Activated T-cell treated with anti-CD3 and anti-CD28 coated beads, Interleukin-2, amount 50 U/mL, for 24 hours (primary cell): ENCODE measurements around the gene TMEM247.

Source experiments
- DNase-seq: peaks from one replicate; pipeline ENCODE4 v3.0.0-alpha.2; 2020
- H3K27ac Mint-ChIP-seq: 2 replicates; pipeline ENCODE4 v1.8.0; 2020; ENCODE audit warnings: mild to moderate bottlenecking, mixed read lengths
- H3K27me3 Mint-ChIP-seq: 2 replicates; pipeline ENCODE4 v1.8.0; 2020; ENCODE audit warnings: mixed read lengths
- H3K36me3 Mint-ChIP-seq: 2 replicates; pipeline ENCODE4 v1.8.0; 2020; ENCODE audit warnings: low read depth, mixed read lengths
- H3K4me1 Mint-ChIP-seq: 2 replicates; pipeline ENCODE4 v1.8.0; 2020; ENCODE audit warnings: low read depth, mixed read lengths
- H3K4me3 Mint-ChIP-seq: 2 replicates; pipeline ENCODE4 v1.8.0; 2020; ENCODE audit warnings: mild to moderate bottlenecking, moderate library complexity, mixed read lengths
- H3K9me3 Mint-ChIP-seq: 2 replicates; pipeline ENCODE4 v1.8.0; 2020; ENCODE audit warnings: mixed read lengths

TMEM247 gene

DNA sequence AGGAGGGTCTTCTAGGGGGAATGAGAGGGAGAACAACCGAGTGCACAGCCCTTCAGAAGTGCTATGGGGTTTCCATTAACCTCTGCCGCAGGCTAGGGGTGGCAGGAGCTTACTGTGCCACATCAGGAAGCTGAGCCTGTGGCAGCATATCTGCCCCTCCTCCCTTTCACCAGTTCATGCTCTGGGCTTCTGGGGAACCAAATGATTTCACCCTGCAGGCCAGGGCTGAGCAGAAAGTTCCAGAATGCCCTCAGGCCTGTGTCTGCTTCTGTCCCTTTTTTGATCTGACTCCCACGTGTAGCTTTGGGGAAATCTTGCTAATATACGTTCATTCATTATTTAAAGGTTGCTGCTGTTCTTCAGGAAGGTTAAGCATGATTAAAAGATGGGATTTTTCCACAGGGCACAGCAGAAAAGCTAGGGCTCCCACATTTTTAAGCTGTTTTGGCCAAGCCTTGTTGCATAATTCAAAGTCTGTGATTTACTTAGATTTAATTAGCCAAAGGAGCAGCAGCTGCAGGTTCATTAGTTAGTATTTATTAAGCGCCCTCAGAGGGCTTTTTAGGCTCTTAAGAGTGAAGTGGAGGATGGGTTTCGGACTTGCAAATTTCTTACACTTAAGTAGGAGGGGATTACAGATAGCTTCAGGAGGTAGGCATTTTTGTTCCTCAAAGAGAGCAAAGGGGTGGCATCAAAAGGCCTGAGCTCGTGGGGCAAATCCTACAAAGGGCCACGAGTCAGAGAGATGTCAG lies 10.2 kb downstream of the TMEM247 start:
- no peak for DNase-seq
- no peak overlapping the region for H3K4me3 Mint-ChIP-seq
- no peak overlapping the region for H3K27ac Mint-ChIP-seq
- H3K36me3 Mint-ChIP-seq, result no peaks in the 10 kb centered on the region
- H3K4me1 Mint-ChIP-seq, result peaks cover 11% of the 10 kb centered on the region
- H3K9me3 Mint-ChIP-seq, result no peaks in the 10 kb centered on the region
- no peaks in the 10 kb centered on the region for H3K27me3 Mint-ChIP-seq

DNA sequence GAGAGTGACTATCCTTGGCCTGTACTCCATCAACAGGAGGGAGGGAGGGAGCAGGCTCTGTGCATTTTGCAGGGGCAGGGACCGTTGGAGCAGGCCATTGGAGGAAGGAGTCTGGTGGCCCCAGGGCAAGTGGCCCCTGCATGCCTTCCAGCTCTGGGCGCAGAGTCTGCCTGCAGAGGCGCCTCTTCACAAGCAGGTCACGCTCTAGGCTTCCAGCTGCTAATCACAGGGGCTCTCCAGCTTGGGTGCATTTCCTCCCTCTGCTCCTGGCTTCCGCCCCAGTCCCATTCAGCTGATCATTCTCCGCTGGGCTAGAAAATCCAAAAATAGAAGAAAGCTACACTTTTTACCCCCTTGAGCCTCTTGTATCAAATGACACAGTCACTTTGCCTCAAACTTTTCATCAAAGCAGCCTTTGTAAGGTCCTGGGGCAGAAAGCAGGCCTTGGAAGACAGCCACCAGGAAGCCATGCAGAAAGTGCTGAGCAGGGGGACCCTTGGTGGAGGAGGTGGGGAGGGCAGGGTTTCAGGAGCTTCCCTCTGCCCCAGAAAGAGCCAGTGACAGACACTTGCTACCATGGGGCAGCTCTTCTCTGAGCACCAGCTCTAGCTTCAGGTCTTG lies 11.3 kb downstream of the TMEM247 start:
- no peaks in the 10 kb centered on the region for H3K27me3 Mint-ChIP-seq
- no peak overlapping the region for H3K4me3 Mint-ChIP-seq
- H3K27ac Mint-ChIP-seq, result no peak overlapping the region
- no peaks in the 10 kb centered on the region for H3K9me3 Mint-ChIP-seq
- H3K36me3 Mint-ChIP-seq, result no peaks in the 10 kb centered on the region
- DNase-seq, result no peak
- H3K4me1 Mint-ChIP-seq, result peaks cover 11% of the 10 kb centered on the region

DNA sequence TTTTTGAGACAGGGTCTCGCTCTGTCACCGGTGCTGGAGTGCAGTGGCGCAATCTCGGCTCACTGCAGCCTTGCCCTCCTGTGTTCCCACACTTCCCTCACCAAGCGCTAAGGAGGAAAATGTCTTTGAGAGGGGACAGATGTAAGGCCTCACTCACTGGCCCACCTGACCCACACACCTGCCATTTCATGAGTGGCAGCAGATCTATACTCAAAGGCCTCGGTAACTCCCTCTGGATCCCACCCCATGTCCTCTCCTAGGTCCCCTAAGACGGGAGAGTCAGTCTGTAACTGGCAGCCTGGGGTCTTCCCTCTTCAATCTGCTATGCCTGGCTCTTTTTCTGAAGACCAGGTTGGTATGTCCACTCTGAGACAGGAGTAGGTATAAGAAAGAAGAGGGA lies 12.9 kb downstream of the TMEM247 start:
- H3K4me1 Mint-ChIP-seq, result peaks cover 11% of the 10 kb centered on the region
- H3K27ac Mint-ChIP-seq, result no peak overlapping the region
- no peaks in the 10 kb centered on the region for H3K36me3 Mint-ChIP-seq
- no peak overlapping the region for H3K4me3 Mint-ChIP-seq
- H3K9me3 Mint-ChIP-seq, result no peaks in the 10 kb centered on the region
- DNase-seq, result no peak
- H3K27me3 Mint-ChIP-seq, result no peaks in the 10 kb centered on the region

- no peaks in the 10 kb centered on the region for H3K9me3 Mint-ChIP-seq
- H3K27ac Mint-ChIP-seq, result peak overlapping the region; percentile 50
- H3K27me3 Mint-ChIP-seq, result peaks cover 3% of the 10 kb centered on the region
- no peaks in the 10 kb centered on the region for H3K36me3 Mint-ChIP-seq
- no peak overlapping the region for H3K4me3 Mint-ChIP-seq
- no peak for DNase-seq
- peaks cover 11% of the 10 kb centered on the region for H3K4me1 Mint-ChIP-seq
Observed at GRCh38 chr2:46493241-46493970, 14.0 kb downstream of the TMEM247 start.

DNA sequence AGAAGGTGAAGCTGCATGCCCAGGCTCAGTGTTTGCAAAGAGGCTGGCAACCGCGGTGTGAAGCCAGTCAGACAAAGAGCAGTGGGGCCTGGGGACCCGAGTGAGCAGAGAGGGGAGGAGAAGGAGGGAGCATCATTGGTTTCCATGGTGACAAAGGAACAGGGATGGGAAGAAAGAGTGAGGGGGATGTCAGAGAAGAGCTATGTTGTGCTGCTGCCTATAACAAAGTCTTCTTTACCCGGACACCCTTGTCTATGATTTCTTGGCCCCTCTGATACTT lies 14.5 kb downstream of the TMEM247 start:
- H3K27ac Mint-ChIP-seq, result no peak overlapping the region
- H3K27me3 Mint-ChIP-seq, result peaks cover 3% of the 10 kb centered on the region
- no peak overlapping the region for H3K4me3 Mint-ChIP-seq

GRCh38 chr2:46494596-46494995 lies 15.2 kb downstream of the TMEM247 start:
- DNase-seq, result no peak
- no peak overlapping the region for H3K27ac Mint-ChIP-seq
- no peaks in the 10 kb centered on the region for H3K9me3 Mint-ChIP-seq
- H3K4me3 Mint-ChIP-seq, result no peak overlapping the region
- peaks cover 3% of the 10 kb centered on the region for H3K27me3 Mint-ChIP-seq
- no peaks in the 10 kb centered on the region for H3K36me3 Mint-ChIP-seq
- peaks cover 17% of the 10 kb centered on the region for H3K4me1 Mint-ChIP-seq

More for the DNA sequence above, 14.5 kb downstream of the TMEM247 start:
- Mint-ChIP-seq H3K36me3 (no peaks in the 10 kb centered on the region), H3K4me1 (peaks cover 12% of the 10 kb centered on the region), H3K9me3 (no peaks in the 10 kb centered on the region)
- no peak for DNase-seq

- H3K36me3 Mint-ChIP-seq, result no peaks in the 10 kb centered on the region
- H3K27ac Mint-ChIP-seq, result no peak overlapping the region
- peaks cover 7% of the 10 kb centered on the region for H3K27me3 Mint-ChIP-seq
- no peak overlapping the region for H3K4me3 Mint-ChIP-seq
- DNase-seq, result no peak
- no peaks in the 10 kb centered on the region for H3K9me3 Mint-ChIP-seq
- peaks cover 25% of the 10 kb centered on the region for H3K4me1 Mint-ChIP-seq
Observed at GRCh38 chr2:46495231-46496030, 16.1 kb downstream of the TMEM247 start.

DNA sequence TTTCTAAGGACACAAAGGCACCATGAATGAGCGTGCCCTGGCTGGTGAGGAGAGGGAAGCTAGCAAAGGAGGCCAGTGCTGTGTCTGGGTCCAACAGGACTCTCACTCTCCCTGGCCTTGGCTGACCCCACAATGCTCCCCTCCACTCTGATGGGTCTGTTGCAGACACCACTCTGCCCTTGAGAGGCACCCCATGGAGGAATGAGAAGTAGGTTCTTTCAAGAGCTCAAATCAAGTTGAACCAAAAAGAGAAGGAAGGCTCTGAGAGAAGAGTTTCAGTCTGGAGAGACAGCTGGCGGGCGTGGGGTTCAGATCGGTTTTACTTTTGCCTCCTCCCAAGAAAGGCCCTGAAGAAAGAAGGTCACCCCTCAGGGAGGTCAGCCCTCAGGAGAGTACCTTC lies 18.4 kb downstream of the TMEM247 start:
- H3K27ac Mint-ChIP-seq, result no peak overlapping the region
- H3K4me1 Mint-ChIP-seq, result peaks cover 25% of the 10 kb centered on the region
- H3K27me3 Mint-ChIP-seq, result peaks cover 7% of the 10 kb centered on the region
- H3K4me3 Mint-ChIP-seq, result no peak overlapping the region
- no peaks in the 10 kb centered on the region for H3K36me3 Mint-ChIP-seq
- H3K9me3 Mint-ChIP-seq, result no peaks in the 10 kb centered on the region
- no peak for DNase-seq

DNA sequence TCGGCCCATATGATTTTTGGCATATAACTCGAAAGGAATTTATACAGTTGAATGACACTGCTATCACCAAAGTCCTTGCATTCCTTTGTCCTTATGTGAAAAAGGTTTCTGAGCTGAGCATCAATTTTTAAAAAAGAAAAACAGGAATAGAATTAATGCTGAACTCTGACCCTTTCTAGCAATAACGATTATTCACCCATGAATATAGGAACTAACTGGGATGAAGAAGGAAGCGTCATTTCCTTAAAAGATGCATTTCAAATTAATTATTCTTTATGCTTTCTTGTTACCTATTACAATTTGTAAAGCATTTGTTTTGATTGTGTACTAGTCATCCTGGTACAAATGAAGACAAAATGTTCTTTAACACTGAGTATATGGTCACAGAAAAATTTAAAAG lies 19.3 kb downstream of the TMEM247 start:
- Mint-ChIP-seq H3K27me3 (peaks cover 7% of the 10 kb centered on the region), H3K27ac (no peak overlapping the region)

DNA sequence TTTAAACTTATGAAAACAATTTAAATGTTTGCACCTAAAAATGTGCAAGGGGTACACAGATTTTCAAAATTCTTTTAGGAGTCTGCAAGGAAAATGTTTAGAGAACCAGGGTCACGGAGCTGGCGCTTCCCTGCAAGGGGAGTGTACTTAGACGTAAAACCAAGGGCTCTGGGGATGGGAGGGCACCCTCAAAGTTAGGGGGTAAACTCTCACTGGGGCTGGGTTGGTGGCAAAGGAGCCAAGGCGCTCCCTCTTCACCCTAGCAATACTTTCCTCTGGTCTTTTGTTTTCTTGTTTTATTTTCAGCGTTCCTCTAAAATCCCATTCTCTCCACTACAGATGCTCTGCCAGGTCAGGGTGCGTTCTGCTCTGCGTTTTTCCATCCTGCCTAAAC lies 20.0 kb downstream of the TMEM247 start:
- Mint-ChIP-seq H3K27ac (no peak overlapping the region), H3K9me3 (no peaks in the 10 kb centered on the region), H3K36me3 (no peaks in the 10 kb centered on the region), H3K4me1 (peaks cover 14% of the 10 kb centered on the region), H3K4me3 (peak overlapping the region; percentile 84), H3K27me3 (peaks cover 7% of the 10 kb centered on the region)
- no peak for DNase-seq

More for the DNA sequence above, 19.3 kb downstream of the TMEM247 start:
- H3K36me3 Mint-ChIP-seq, result no peaks in the 10 kb centered on the region
- no peaks in the 10 kb centered on the region for H3K9me3 Mint-ChIP-seq
- no peak for DNase-seq
- H3K4me3 Mint-ChIP-seq, result no peak overlapping the region
- H3K4me1 Mint-ChIP-seq, result peaks cover 18% of the 10 kb centered on the region

GRCh38 chr2:46500801-46501200 lies 21.4 kb downstream of the TMEM247 start:
- Mint-ChIP-seq H3K36me3 (no peaks in the 10 kb centered on the region), H3K4me3 (no peak overlapping the region), H3K27me3 (peaks cover 7% of the 10 kb centered on the region), H3K9me3 (no peaks in the 10 kb centered on the region), H3K27ac (no peak overlapping the region), H3K4me1 (peaks cover 14% of the 10 kb centered on the region)
- no peak for DNase-seq

GRCh38 chr2:46502291-46502885 lies 23.0 kb downstream of the TMEM247 start:
- Mint-ChIP-seq H3K9me3 (no peaks in the 10 kb centered on the region), H3K36me3 (no peaks in the 10 kb centered on the region), H3K4me3 (no peak overlapping the region), H3K27ac (no peak overlapping the region), H3K4me1 (peaks cover 14% of the 10 kb centered on the region), H3K27me3 (peaks cover 7% of the 10 kb centered on the region)
- DNase-seq, result no peak

DNA sequence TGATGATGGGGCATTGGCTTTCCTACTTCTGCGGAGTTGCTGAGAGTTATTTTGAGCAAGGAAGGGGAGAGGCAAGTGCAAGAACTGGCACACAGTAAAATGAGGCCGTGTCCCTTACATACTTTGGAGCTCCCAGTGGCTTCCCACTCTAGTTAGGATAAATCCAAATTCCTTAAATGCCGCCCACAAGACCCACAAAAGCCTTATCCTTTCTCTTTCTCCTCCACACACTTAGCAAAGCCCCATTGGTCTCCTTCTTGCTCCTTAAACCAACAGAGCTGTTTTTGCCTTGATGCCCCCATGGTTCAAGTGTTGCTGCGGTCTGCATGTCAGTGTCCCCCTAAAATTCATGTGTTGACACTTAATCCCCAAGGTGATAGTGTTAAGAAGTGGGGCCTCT lies 24.3 kb downstream of the TMEM247 start:
- Mint-ChIP-seq H3K4me3 (no peak overlapping the region), H3K9me3 (no peaks in the 10 kb centered on the region)
- no peak for DNase-seq

DNA sequence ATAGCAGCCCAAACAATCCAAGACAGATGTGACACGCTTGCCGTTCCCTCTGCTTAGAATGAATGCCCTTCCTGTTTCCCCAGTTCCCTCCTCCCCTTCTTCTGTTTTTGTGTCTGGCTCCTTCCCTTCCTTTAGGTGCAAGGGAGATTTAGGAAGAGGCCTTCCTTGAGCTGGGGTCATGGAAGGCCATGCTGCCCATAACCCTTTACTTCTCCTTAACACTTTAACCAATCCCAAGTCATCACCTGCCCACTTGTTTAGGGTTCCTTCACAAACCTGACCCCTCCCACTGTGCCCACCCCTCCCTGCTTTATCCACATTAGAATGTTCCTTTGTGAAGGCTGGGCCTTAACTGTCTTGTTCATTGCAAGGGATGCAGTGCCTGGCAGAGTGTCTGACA lies 24.9 kb downstream of the TMEM247 start:
- Mint-ChIP-seq H3K36me3 (no peaks in the 10 kb centered on the region), H3K27me3 (peaks cover 4% of the 10 kb centered on the region), H3K4me1 (peaks cover 11% of the 10 kb centered on the region), H3K27ac (no peak overlapping the region), H3K9me3 (no peaks in the 10 kb centered on the region), H3K4me3 (no peak overlapping the region)
- no peak for DNase-seq

More for the DNA sequence above, 24.3 kb downstream of the TMEM247 start:
- Mint-ChIP-seq H3K36me3 (no peaks in the 10 kb centered on the region), H3K27ac (no peak overlapping the region), H3K27me3 (peaks cover 4% of the 10 kb centered on the region), H3K4me1 (peaks cover 14% of the 10 kb centered on the region)
